Measurements from ENCODE around the gene MAN1C1.

DNA sequence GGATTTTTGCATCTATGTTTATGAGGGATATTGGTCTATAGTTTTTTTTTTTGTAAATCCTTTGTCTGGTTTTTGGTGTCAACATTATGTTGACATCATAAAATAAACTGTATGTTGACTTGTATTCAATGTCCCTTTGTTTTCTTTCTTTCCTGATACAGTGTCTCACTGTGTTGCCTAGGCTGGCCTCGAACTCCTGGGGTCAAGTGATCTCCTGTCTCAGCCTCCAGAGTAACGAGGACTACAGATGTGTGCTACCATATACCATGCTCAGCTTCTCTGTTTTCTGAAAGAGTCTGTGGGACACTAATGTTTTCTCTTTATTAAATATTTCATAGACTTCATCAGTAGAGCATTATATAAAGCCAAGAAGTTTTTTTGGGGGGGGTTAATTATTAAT, 18.3 kb downstream of the MAN1C1 start:
- TF ChIP-seq, protein P1, sequence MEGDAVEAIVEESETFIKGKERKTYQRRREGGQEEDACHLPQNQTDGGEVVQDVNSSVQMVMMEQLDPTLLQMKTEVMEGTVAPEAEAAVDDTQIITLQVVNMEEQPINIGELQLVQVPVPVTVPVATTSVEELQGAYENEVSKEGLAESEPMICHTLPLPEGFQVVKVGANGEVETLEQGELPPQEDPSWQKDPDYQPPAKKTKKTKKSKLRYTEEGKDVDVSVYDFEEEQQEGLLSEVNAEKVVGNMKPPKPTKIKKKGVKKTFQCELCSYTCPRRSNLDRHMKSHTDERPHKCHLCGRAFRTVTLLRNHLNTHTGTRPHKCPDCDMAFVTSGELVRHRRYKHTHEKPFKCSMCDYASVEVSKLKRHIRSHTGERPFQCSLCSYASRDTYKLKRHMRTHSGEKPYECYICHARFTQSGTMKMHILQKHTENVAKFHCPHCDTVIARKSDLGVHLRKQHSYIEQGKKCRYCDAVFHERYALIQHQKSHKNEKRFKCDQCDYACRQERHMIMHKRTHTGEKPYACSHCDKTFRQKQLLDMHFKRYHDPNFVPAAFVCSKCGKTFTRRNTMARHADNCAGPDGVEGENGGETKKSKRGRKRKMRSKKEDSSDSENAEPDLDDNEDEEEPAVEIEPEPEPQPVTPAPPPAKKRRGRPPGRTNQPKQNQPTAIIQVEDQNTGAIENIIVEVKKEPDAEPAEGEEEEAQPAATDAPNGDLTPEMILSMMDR (IDR thresholded peaks at IDR 0.05; ENCODE audit: low read depth, low read length) = no peak
- TF ChIP-seq POLR2A (IDR thresholded peaks at IDR 0.05; ENCODE audit: extremely low read depth, insufficient read length) (no peak), MYC (IDR thresholded peaks at IDR 0.05; ENCODE audit: low read depth, low read length) (no peak), MAX (IDR thresholded peaks at IDR 0.05; ENCODE audit: low read depth, low read length) (no peak)

Measured in NB4 (cell line).